Mononuclear cell (primary cell): ENCODE results near the gene MUC5B. TPM values are rescaled to one million over a fixed set of nuclear protein-coding genes. Genes with fewer than 3 reads are reported as not detected.
"Not testable (repeated sequence)": the region's sequence is repeated elsewhere in the genome, so short reads cannot be mapped to it uniquely, and the experiment has no call there.

Source experiments
- H3K27me3 ChIP-seq: 2 replicates; pipeline ENCODE4 v1.6.0; 2011; ENCODE audit warnings: low read length, control low read depth; ENCODE audit not compliant: insufficient read depth
- H3K4me1 ChIP-seq: 2 replicates; pipeline ENCODE4 v1.5.1; 2011; ENCODE audit warnings: mild to moderate bottlenecking, low read length, control low read depth; ENCODE audit not compliant: insufficient read depth
- H3K4me3 ChIP-seq: 2 replicates; pipeline ENCODE4 v1.5.1; 2011; ENCODE audit warnings: mild to moderate bottlenecking, low read length, moderate library complexity
- H3K9me3 ChIP-seq: 2 replicates; pipeline ENCODE4 v1.5.1; 2011; ENCODE audit warnings: low read depth, mild to moderate bottlenecking, control low read depth, low read length
- total RNA-seq: library from RNA; depleted of rRNA; stranded (reverse); fragments of >200 nt; gene quantifications from one replicate; pipeline ENCODE4 v1.2.3, GENCODE V29; 2012

Gene MUC5B
- total RNA-seq, 1 donor: under 0.01 TPM

DNA sequence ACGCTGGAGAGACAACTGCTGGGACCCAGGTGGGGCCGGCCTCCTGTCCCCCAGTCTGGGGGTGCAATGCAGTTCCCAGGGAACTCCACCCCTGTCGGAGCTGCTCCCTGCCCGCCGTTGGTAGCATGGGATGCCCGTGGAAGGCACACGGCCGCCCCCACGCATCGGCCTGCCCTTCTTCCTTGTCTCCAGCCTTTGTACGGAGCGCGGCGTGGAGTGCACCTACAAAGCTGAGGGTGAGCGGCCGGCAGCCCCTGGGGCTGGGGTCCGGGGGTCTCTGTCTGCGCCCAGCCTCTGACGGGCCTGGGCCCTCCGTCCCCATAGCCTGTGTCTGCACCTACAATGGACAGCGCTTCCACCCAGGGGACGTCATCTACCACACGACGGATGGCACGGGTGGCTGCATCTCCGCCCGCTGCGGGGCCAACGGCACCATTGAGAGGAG lies 41.9 kb upstream of the MUC5B start:
- Histone ChIP-seq H3K4me1 (no peaks in the 10 kb centered on the region), H3K4me3 (no peak overlapping the region), H3K9me3 (no peaks in the 10 kb centered on the region), H3K27me3 (no peaks in the 10 kb centered on the region)

GRCh38 chr11:1181420-1181819 lies 41.4 kb upstream of the MUC5B start:
- H3K9me3 ChIP-seq: no peaks in the 10 kb centered on the region
- H3K27me3 ChIP-seq: no peaks in the 10 kb centered on the region
- no peak overlapping the region for H3K4me3 ChIP-seq
- H3K4me1 ChIP-seq: no peaks in the 10 kb centered on the region

DNA sequence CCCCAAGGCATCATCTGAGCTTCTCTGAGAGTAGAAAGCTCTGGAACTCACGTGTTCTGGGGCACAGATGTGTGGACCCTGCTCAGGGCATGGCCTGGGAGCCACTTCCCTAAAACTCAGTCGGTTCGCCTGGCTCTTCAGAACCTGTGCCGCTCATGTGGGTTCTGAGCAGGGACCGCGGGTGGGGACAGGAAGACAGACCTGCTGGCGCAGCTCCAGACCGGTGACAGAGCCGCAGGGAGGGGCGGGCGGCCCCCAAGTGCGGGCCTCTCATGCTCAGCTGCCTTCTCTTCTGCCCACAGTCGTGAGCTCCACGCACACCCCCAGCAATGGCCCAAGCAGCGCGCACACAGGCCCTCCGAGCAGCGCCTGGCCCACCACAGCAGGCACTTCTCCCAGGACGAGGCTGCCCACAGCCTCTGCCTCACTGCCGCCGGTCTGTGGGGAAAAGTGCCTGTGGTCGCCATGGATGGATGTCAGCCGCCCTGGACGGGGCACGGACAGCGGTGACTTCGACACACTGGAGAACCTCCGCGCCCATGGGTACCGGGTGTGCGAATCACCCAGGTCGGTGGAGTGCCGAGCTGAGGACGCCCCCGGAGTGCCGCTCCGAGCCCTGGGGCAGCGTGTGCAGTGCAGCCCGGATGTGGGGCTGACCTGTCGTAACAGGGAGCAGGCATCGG lies 40.9 kb upstream of the MUC5B start:
- Histone ChIP-seq H3K4me3 (no peak overlapping the region), H3K9me3 (no peaks in the 10 kb centered on the region), H3K27me3 (no peaks in the 10 kb centered on the region), H3K4me1 (no peaks in the 10 kb centered on the region)

GRCh38 chr11:1184139-1184538 lies 38.7 kb upstream of the MUC5B start:
- not testable (repeated sequence) for H3K9me3 ChIP-seq, H3K27me3 ChIP-seq, H3K4me3 ChIP-seq, H3K4me1 ChIP-seq

DNA sequence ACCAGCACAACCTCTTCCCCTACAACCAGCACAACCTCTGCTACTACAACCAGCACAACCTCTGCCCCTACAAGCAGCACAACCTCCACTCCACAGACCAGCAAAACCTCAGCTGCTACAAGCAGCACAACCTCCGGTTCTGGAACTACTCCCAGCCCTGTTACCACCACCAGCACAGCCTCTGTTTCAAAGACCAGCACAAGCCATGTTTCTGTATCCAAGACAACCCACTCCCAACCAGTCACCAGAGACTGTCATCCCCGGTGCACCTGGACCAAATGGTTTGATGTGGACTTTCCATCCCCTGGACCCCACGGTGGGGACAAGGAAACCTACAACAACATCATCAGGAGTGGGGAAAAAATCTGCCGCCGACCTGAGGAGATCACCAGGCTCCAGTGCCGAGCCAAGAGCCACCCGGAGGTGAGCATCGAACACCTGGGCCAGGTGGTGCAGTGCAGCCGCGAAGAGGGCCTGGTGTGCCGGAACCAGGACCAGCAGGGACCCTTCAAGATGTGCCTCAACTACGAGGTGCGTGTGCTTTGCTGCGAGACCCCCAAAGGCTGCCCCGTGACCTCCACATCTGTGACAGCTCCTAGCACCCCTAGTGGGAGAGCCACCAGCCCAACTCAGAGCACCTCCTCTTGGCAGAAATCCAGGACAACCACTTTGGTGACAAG lies 34.3 kb upstream of the MUC5B start:
- H3K9me3 ChIP-seq, H3K4me3 ChIP-seq, H3K27me3 ChIP-seq, H3K4me1 ChIP-seq: not testable (repeated sequence)

GRCh38 chr11:1189816-1190215 lies 33.0 kb upstream of the MUC5B start:
- H3K27me3 ChIP-seq, H3K4me3 ChIP-seq, H3K4me1 ChIP-seq, H3K9me3 ChIP-seq: not testable (repeated sequence)

- not testable (repeated sequence) for H3K4me1 ChIP-seq, H3K27me3 ChIP-seq, H3K9me3 ChIP-seq, H3K4me3 ChIP-seq
Observed at GRCh38 chr11:1191786-1192470, 30.9 kb upstream of the MUC5B start.

DNA sequence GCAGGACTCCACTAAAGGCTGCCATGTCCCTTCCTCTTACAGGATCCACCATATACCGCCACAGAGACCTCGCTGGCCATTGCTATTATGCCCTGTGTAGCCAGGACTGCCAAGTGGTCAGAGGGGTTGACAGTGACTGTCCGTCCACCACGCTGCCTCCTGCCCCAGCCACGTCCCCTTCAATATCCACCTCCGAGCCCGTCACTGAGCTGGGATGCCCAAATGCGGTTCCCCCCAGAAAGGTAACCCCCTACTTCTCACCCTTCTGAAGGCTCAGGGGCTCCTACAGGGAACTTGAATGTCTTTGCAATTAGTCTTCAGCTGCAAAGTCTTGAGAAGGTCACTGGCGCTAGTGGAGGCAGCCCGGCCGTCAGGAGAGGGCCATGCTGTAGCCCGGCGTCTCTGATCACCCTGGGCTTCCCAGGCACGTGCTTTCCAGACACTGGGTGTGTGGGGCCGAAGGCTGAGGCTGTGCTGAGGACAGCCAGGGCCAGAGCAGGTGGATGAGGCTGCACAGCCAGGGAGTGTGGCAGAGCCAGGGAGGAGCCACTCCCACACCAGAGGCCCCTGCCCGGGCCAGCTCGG lies 30.0 kb upstream of the MUC5B start:
- no peaks in the 10 kb centered on the region for H3K9me3 ChIP-seq
- no peaks in the 10 kb centered on the region for H3K27me3 ChIP-seq
- no peaks in the 10 kb centered on the region for H3K4me1 ChIP-seq
- no peak overlapping the region for H3K4me3 ChIP-seq

DNA sequence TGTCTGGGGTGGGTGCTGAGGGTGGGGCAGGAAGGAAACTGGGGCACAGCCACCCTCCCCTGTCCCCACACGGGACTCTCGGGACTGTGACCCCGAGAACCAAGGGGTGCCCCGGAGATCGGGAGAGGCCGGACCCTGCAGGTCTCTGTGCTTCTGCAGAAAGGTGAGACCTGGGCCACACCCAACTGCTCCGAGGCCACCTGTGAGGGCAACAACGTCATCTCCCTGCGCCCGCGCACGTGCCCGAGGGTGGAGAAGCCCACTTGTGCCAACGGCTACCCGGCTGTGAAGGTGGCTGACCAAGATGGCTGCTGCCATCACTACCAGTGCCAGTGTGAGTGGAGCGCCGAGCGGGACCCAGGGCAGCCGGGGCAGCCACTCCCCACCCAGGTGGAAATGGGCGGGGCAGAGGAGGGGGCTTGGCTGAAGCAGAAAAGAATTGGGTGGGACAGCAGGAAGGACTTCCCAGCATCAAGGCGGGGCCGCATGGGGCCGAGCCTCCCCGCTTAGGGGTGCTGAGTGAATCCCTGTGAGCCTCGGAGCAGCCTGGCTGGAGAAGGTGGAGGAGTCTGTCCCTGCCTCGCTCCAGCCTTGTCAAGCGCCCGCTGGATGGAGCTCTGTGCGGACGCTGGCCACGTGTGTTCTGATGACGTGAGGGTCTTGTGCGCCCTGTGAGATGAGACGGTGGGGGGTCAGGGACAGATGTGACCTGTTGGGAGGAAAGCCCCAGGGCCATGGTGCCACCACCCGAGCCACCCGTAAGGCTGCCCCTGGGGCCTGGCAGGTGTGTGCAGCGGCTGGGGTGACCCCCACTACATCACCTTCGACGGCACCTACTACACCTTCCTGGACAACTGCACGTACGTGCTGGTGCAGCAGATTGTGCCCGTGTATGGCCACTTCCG lies 29.3 kb upstream of the MUC5B start:
- Histone ChIP-seq H3K4me3 (no peak overlapping the region), H3K27me3 (no peaks in the 10 kb centered on the region)

DNA sequence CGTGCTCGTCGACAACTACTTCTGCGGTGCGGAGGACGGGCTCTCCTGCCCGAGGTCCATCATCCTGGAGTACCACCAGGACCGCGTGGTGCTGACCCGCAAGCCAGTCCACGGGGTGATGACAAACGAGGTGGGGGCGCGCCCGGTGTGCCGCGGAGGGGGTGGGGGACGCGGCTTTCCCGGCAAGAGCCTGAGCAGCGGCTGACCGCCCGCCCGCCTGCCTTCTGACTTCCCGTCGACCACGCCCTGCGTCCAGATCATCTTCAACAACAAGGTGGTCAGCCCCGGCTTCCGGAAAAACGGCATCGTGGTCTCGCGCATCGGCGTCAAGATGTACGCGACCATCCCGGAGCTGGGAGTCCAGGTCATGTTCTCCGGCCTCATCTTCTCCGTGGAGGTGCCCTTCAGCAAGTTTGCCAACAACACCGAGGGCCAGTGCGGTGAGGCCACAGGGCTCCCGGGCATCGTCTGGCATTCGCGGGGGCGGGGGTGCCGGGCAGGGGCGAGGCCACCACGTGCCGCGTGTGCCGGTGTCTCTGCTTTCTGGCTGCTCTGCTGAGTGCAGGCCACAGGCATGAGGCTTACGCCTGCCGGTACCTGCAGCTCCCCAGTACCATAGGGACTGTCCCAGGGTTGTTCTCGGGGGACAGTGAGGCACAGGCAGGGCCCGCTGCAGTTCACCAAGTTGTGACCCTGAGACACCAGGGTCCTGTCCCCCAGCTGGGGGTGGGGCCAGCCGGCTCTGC lies 28.5 kb upstream of the MUC5B start:
- Histone ChIP-seq H3K9me3 (no peaks in the 10 kb centered on the region), H3K4me3 (no peak overlapping the region), H3K27me3 (no peaks in the 10 kb centered on the region), H3K4me1 (no peaks in the 10 kb centered on the region)

More for the DNA sequence above, 29.3 kb upstream of the MUC5B start:
- Histone ChIP-seq H3K9me3 (no peaks in the 10 kb centered on the region), H3K4me1 (no peaks in the 10 kb centered on the region)

GRCh38 chr11:1194977-1195681 lies 27.7 kb upstream of the MUC5B start:
- H3K4me3 ChIP-seq: no peak overlapping the region

GRCh38 chr11:1195682-1196515 lies 27.0 kb upstream of the MUC5B start:
- H3K27me3 ChIP-seq: no peaks in the 10 kb centered on the region
- no peaks in the 10 kb centered on the region for H3K9me3 ChIP-seq
- no peaks in the 10 kb centered on the region for H3K4me1 ChIP-seq
- no peak overlapping the region for H3K4me3 ChIP-seq

More at GRCh38 chr11:1194977-1195681, 27.7 kb upstream of the MUC5B start:
- no peaks in the 10 kb centered on the region for H3K27me3 ChIP-seq
- no peaks in the 10 kb centered on the region for H3K9me3 ChIP-seq
- no peaks in the 10 kb centered on the region for H3K4me1 ChIP-seq
